Measurements from ENCODE around the gene SLC34A1.

GRCh38 chr5:177388521-177389052 lies 4.4 kb downstream of the SLC34A1 start:
- no peak for TF ChIP-seq CTCF (IDR thresholded peaks at IDR 0.05 in 4 of 5, conservative IDR thresholded peaks at IDR 0.05 in 1 of 5)
- TF ChIP-seq POLR2A (IDR thresholded peaks at IDR 0.05): no peak
